CD4-positive, alpha-beta T cell (primary cell): ENCODE measurements around the gene TTLL10. TPM values are rescaled to one million over a fixed set of nuclear protein-coding genes. Genes with fewer than 3 reads are reported as not detected.

Source experiments
- ATAC-seq: fragments of 200-7000 bp; cut with Tn5 transposase; one replicate; pipeline ENCODE4 v1.10.0; 2022; ENCODE audit warnings: mild to moderate bottlenecking; ENCODE audit not compliant: poor library complexity
- CTCF ChIA-PET: fragments of 350-600 bp; sonication (Branson Sonifier 250); formaldehyde crosslinking; loops from one replicate; lab custom pipeline; 2021; ENCODE audit warnings: antibody characterized with exemption, inconsistent platforms; lab: Charles Lee
- POLR2A ChIA-PET: fragments of 350-600 bp; sonication (Branson Sonifier 250); formaldehyde crosslinking; loops from one replicate; lab custom pipeline; 2021; ENCODE audit warnings: antibody characterized with exemption, inconsistent platforms; lab: Charles Lee
- DNase-seq, 14 experiments: peaks; one replicate each; pipeline ENCODE4 v3.0.0-alpha.2; 2013 to 2020; ENCODE audit warnings: mixed read lengths in 2 of 14
- H3K27ac ChIP-seq, 2 donors: one replicate each; pipeline versions ENCODE4 v1.5.1 to v1.7.0; 2013; ENCODE audit warnings: low read length in 2 of 2, low read depth in 1 of 2, mild to moderate bottlenecking in 1 of 2
- H3K27me3 ChIP-seq, 2 experiments: 1 replicate in 1 of 2; 2 replicates in 1 of 2; pipeline versions ENCODE4 v1.6.1 to v1.7.0; 2013; ENCODE audit warnings: low read length in 2 of 2, control low read depth in 1 of 2, mild to moderate bottlenecking in 1 of 2, moderate library complexity in 1 of 2; ENCODE audit not compliant: insufficient read depth in 2 of 2, control insufficient read depth in 1 of 2
- H3K36me3 ChIP-seq: one replicate; pipeline ENCODE4 v1.6.1; 2013; ENCODE audit warnings: low read length, control low read depth; ENCODE audit not compliant: insufficient read depth
- H3K4me1 ChIP-seq: one replicate; pipeline ENCODE4 v1.6.1; 2013; ENCODE audit warnings: low read length, control low read depth; ENCODE audit not compliant: insufficient read depth
- H3K4me3 ChIP-seq: one replicate; pipeline ENCODE4 v1.5.1; 2013; ENCODE audit warnings: mild to moderate bottlenecking, low read length, moderate library complexity
- H3K9me3 ChIP-seq, 2 experiments: 1 replicate in 1 of 2; 2 replicates in 1 of 2; pipeline versions ENCODE4 v1.6.1 to v1.7.0; 2013; ENCODE audit warnings: low read length in 2 of 2, mild to moderate bottlenecking in 2 of 2, control low read depth in 1 of 2, moderate library complexity in 1 of 2; ENCODE audit not compliant: control insufficient read depth in 1 of 2, insufficient read depth in 1 of 2
- H3K27ac Mint-ChIP-seq: one replicate; pipeline ENCODE4 v1.8.0; 2020; ENCODE audit warnings: mixed read lengths
- H3K27me3 Mint-ChIP-seq: one replicate; pipeline ENCODE4 v1.8.0; 2021; ENCODE audit warnings: mixed read lengths
- H3K36me3 Mint-ChIP-seq: one replicate; pipeline ENCODE4 v1.8.0; 2021; ENCODE audit warnings: low read depth, mixed read lengths
- H3K4me1 Mint-ChIP-seq: one replicate; pipeline ENCODE4 v1.8.0; 2021; ENCODE audit warnings: low read depth, mixed read lengths
- H3K4me3 Mint-ChIP-seq: one replicate; pipeline ENCODE4 v1.8.0; 2020; ENCODE audit warnings: mild to moderate bottlenecking, mixed read lengths
- H3K9me3 Mint-ChIP-seq: one replicate; pipeline ENCODE4 v1.8.0; 2020; ENCODE audit warnings: mixed read lengths
- intact Hi-C, 2 experiments: fragments of 100-400 bp; cut with DNase I in 1 of 2; cut with micrococcal nuclease in 1 of 2; formaldehyde crosslinking; loops; one replicate each; pipeline versions ENCODE4 v1.15.1 to v1.9.0; 2023 to 2025; cut with DNase I, micrococcal nuclease
- total RNA-seq, 174 experiments: library from RNA in 2 of 174; stranded (reverse) in 2 of 174; gene quantifications; one replicate each; pipeline ENCODE4 v1.2.3 and lab custom pipeline; 2021 to 2026
- TF ChIP-seq, protein P1 (sequence below): fragments of 200-600 bp; IDR thresholded peaks from one replicate; pipeline ENCODE4 v1.8.0; 2022; ENCODE audit warnings: antibody characterized with exemption, mild to moderate bottlenecking

The TTLL10 gene
- total RNA-seq, 2 experiments from 2014 or later, result 0.11 to 0.59 TPM

DNA sequence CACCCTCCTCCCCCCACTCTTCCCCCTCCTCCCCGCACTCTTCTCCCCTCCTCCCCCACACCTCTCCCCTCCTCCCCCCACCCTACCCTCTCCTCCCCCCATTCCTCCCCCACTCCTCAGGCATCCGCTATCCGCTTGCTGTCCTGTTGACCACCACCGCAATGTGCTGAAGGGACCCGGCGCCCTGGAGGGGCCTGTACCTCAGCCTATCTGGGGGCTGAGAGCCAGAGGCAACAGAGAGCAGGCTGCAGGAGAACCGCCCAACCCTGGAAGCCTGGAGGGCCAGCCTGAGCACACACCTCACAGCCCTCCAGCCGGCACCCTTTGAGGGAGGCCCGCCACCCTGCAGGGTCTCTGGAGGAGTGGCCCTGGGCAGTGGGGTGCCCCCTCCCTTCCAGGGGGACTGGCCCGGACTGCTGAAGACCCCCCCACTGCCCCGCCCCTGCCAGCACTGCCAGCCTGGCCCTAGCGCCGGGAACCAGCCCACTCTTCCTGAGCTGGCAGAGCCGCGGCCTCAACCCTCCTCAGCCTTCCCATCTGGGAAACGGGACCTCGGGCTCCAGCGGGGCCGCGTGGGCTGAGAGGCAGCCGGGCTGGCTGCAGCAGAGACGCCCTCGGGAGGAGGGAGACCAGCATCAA, 71.6 kb downstream of the TTLL10 start:
- no peak overlapping the region for H3K4me3 ChIP-seq
- H3K27ac ChIP-seq, result no peak overlapping the region
- H3K27ac Mint-ChIP-seq, result no peak overlapping the region
- DNase-seq, result no peak
- ChIA-PET CTCF (no interaction called here), POLR2A (no interaction called here)
- H3K36me3 Mint-ChIP-seq, result no peaks in the 10 kb centered on the region
- H3K4me3 Mint-ChIP-seq, result no peak overlapping the region
- peaks cover 11 to 17% of the 10 kb centered on the region in 2 experiments for H3K27me3 ChIP-seq
- H3K4me1 ChIP-seq, result peaks cover 10% of the 10 kb centered on the region
- peaks cover 0 to 18% of the 10 kb centered on the region in 2 experiments for H3K9me3 ChIP-seq
- H3K36me3 ChIP-seq, result no peaks in the 10 kb centered on the region
- no peaks in the 10 kb centered on the region for H3K4me1 Mint-ChIP-seq
- H3K27me3 Mint-ChIP-seq, result no peaks in the 10 kb centered on the region
- intact Hi-C loops, result no loop called here
- no peak for ATAC-seq
- TF ChIP-seq, protein P1, sequence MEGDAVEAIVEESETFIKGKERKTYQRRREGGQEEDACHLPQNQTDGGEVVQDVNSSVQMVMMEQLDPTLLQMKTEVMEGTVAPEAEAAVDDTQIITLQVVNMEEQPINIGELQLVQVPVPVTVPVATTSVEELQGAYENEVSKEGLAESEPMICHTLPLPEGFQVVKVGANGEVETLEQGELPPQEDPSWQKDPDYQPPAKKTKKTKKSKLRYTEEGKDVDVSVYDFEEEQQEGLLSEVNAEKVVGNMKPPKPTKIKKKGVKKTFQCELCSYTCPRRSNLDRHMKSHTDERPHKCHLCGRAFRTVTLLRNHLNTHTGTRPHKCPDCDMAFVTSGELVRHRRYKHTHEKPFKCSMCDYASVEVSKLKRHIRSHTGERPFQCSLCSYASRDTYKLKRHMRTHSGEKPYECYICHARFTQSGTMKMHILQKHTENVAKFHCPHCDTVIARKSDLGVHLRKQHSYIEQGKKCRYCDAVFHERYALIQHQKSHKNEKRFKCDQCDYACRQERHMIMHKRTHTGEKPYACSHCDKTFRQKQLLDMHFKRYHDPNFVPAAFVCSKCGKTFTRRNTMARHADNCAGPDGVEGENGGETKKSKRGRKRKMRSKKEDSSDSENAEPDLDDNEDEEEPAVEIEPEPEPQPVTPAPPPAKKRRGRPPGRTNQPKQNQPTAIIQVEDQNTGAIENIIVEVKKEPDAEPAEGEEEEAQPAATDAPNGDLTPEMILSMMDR, result no peak
- H3K9me3 Mint-ChIP-seq, result no peaks in the 10 kb centered on the region

DNA sequence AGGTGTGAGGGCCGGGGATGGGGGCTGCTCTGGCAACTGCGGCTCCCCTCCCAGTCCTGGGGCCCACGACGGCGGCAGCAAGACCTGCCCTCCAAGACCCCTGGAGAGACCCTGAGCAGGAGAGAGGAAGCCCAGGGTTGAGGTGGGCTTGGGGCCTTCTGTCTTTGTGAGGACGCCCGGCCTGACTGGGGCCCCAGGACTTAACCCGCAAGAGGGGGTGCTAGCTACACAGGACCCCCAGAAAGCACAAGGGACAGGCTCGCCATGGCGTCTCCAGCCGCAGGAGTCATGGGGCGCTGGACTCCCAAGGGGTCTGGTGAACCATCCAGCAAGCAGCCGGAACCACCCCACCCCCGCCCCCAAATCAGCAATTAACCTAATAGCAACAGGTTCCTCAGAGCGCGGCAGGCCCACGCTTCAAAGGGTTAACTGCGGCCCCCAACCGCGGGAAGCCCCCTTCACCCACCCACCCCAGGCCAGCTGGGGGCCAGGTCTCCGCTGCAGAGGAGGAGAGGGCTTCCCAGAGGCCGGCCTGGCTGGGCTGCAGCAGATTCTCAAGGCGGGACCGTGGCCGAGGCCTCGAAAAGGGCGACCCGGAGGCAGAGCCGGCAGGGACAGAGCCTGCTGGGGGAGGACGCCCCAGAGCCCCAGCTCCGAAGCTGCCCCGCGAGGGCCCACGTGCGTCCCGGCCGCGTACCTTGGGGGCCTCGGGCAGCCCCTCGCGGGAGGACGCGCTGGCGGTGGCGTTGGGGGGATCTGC, 72.3 kb downstream of the TTLL10 start:
- H3K4me3 ChIP-seq, result no peak overlapping the region
- no peak overlapping the region for H3K4me3 Mint-ChIP-seq
- ChIA-PET CTCF (no interaction called here), POLR2A (no interaction called here)
- H3K27me3 Mint-ChIP-seq, result no peaks in the 10 kb centered on the region
- H3K27ac Mint-ChIP-seq, result no peak overlapping the region
- H3K9me3 ChIP-seq, result peaks cover 0 to 18% of the 10 kb centered on the region in 2 experiments
- H3K36me3 ChIP-seq, result no peaks in the 10 kb centered on the region
- ATAC-seq (no peak), DNase-seq (no peak)
- intact Hi-C loops, result no loop called here
- H3K27ac ChIP-seq, result no peak overlapping the region
- H3K27me3 ChIP-seq, result peaks cover 11 to 17% of the 10 kb centered on the region in 2 experiments
- H3K4me1 Mint-ChIP-seq, result no peaks in the 10 kb centered on the region
- H3K4me1 ChIP-seq, result peaks cover 17% of the 10 kb centered on the region
- TF ChIP-seq, protein P1, result no peak
- H3K36me3 Mint-ChIP-seq, result no peaks in the 10 kb centered on the region
- no peaks in the 10 kb centered on the region for H3K9me3 Mint-ChIP-seq

DNA sequence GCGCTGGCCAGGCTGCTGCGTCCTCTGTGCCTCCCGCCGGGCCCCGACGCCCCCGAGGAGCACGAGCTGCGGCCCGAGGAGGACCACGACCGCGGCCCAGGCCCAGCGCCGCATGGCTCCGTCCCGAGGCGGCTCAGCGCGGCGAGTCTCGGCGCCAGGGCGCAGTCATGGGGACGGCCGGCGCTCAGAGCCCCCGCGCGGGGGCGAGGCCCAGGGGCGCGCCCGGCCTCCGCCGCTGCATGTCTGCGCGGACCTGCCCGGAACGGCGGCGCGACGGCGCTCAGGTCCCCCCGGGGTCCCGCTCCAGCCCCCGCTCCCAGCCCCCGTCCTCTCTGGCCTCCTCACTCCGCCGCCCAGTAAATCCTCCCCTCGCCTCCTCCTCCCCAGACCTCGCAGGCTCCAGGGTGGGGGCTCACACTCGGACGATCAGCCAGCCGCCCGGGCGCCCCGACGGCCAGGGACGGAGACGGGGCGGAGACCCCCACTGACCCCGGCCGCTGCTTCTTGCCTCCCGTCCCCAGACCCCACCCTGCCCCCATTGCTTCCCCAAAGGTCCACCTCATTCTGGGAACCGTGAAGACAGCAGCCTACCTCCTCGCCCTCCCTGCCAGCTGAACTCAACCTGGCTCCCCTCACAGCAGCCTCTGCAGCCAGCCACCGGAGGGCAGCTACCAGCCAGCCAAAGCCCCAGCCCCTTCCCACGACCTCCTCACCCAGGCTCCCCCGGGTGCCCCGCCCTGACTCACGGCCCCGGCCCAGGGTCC, 73.1 kb downstream of the TTLL10 start, which contains the start of gene C1QTNF12:
Gene C1QTNF12, minus strand, starts transcription at position 146 of the 764 bp plus-strand sequence. Its CDS starts 32 bp downstream, at position 114.
- CTCF ChIA-PET, result no interaction called here
- ATAC-seq (no peak), DNase-seq (no peak)
- no peak within 1 kb of the TSS for H3K4me3 ChIP-seq
- no peaks in the 10 kb centered on the region for H3K4me1 Mint-ChIP-seq
- no peak within 1 kb of the TSS for H3K27ac ChIP-seq
- no peak within 1 kb of the TSS for H3K27ac Mint-ChIP-seq
- H3K27me3 ChIP-seq, result peaks cover 11 to 17% of the 10 kb centered on the region in 2 experiments
- H3K9me3 Mint-ChIP-seq, result no peaks in the 10 kb centered on the region
- TF ChIP-seq, protein P1, result no peak
- no peaks in the 10 kb centered on the region for H3K36me3 ChIP-seq
- H3K27me3 Mint-ChIP-seq, result no peaks in the 10 kb centered on the region
- peaks cover 0 to 10% of the 10 kb centered on the region in 2 experiments for H3K9me3 ChIP-seq
- intact Hi-C loops, result no loop called here
- no peaks in the 10 kb centered on the region for H3K36me3 Mint-ChIP-seq
- POLR2A ChIA-PET, result no interaction called here
- no peak within 1 kb of the TSS for H3K4me3 Mint-ChIP-seq
- peaks cover 24% of the 10 kb centered on the region for H3K4me1 ChIP-seq
